ENCODE measurements around the gene NLRC3.

- TF ChIP-seq CTCF (IDR thresholded peaks at IDR 0.05 in 8 of 11, conservative IDR thresholded peaks at IDR 0.05 in 3 of 11) (no peak), POLR2AphosphoS5 (IDR thresholded peaks at IDR 0.05) (no peak)
These were observed 56.8 kb downstream of the NLRC3 start for GRCh38 chr16:3520413-3520812.
